Kidney glomerular epithelial cell (primary cell): ENCODE measurements around the gene CCDC57.

Experiments used
- DNase-seq: peaks from one replicate; lab custom pipeline; 2025; lab: John Stamatoyannopoulos, UW

The CCDC57 gene

GRCh38 chr17:82247182-82247823 lies 34.7 kb upstream of the CCDC57 start:
- DNase-seq, result no peak

GRCh38 chr17:82246365-82247181 lies 33.9 kb upstream of the CCDC57 start:
- peak; percentile 66 for DNase-seq

- no peak for DNase-seq
Observed at GRCh38 chr17:82246040-82246364, 33.4 kb upstream of the CCDC57 start.

GRCh38 chr17:82245134-82246039 lies 32.7 kb upstream of the CCDC57 start:
- no peak for DNase-seq

GRCh38 chr17:82244413-82245133 lies 31.9 kb upstream of the CCDC57 start:
- no peak for DNase-seq

- DNase-seq, result no peak
Observed at GRCh38 chr17:82243648-82244412, 31.2 kb upstream of the CCDC57 start.

- DNase-seq, result peak; percentile 39
Observed at GRCh38 chr17:82242977-82243647, 30.5 kb upstream of the CCDC57 start.

GRCh38 chr17:82242698-82242976 lies 30.0 kb upstream of the CCDC57 start:
- no peak for DNase-seq

- no peak for DNase-seq
Observed at GRCh38 chr17:82241926-82242697, 29.5 kb upstream of the CCDC57 start.

GRCh38 chr17:82241183-82241925 lies 28.7 kb upstream of the CCDC57 start:
- DNase-seq, result peak; percentile 77

- DNase-seq, result no peak
Observed at GRCh38 chr17:82240506-82241182, 28.0 kb upstream of the CCDC57 start.

GRCh38 chr17:82239926-82240505 lies 27.4 kb upstream of the CCDC57 start:
- DNase-seq, result no peak

- no peak for DNase-seq
Observed at GRCh38 chr17:82239401-82239925, 26.8 kb upstream of the CCDC57 start.

GRCh38 chr17:82238472-82239201 lies 26.0 kb upstream of the CCDC57 start:
- DNase-seq, result peak; percentile 51

GRCh38 chr17:82237746-82238471 lies 25.3 kb upstream of the CCDC57 start:
- DNase-seq, result no peak

GRCh38 chr17:82237083-82237745 lies 24.6 kb upstream of the CCDC57 start:
- DNase-seq, result no peak
